Upper lobe of left lung (tissue), 6 donors: ENCODE data around the gene RPS27L. TPM values are rescaled to one million over a fixed set of nuclear protein-coding genes. Genes with fewer than 3 reads are reported as not detected.

ENCODE experiments used
- ATAC-seq, 2 donors: fragments of 200-7000 bp; cut with Tn5 transposase; one replicate each; pipeline ENCODE4 v1.9.1; 2022; ENCODE audit warnings: mild to moderate bottlenecking in 2 of 2, moderate library complexity in 2 of 2; ENCODE audit not compliant: low FRiP score in 2 of 2
- DNase-seq, 2 donors: peaks; one replicate each; pipeline ENCODE4 v3.0.0-alpha.2; 2019 to 2020
- H3K27ac ChIP-seq, 4 donors: fragments of 200-600 bp; sonication (generic); one replicate each; pipeline ENCODE4 v1.5.1; 2016 to 2019
- H3K27me3 ChIP-seq, 4 donors: fragments of 200-600 bp; sonication (generic); one replicate each; pipeline ENCODE4 v1.5.1; 2017 to 2019
- H3K36me3 ChIP-seq, 4 donors: fragments of 200-600 bp; sonication (generic); one replicate each; pipeline ENCODE4 v1.5.1; 2016 to 2019
- H3K4me1 ChIP-seq, 4 donors: fragments of 200-600 bp; sonication (generic); one replicate each; pipeline ENCODE4 v1.5.1; 2018 to 2019
- H3K4me3 ChIP-seq, 4 donors: fragments of 200-600 bp; sonication (generic); one replicate each; pipeline ENCODE4 v1.5.1; 2017 to 2019; ENCODE audit warnings: mild to moderate bottlenecking in 2 of 4, moderate library complexity in 1 of 4
- H3K9me3 ChIP-seq, 4 donors: fragments of 200-600 bp; sonication (generic); one replicate each; pipeline ENCODE4 v1.5.1; 2018 to 2019
- CTCF ChIP-seq, 6 experiments: fragments of 450-650 bp in 4 of 6; fragments of 200-600 bp in 2 of 6; sonication (generic) in 2 of 6; IDR thresholded peaks; one replicate each; pipeline ENCODE4 v1.5.1; 2016 to 2019; ENCODE audit warnings: antibody characterized with exemption in 6 of 6
- EP300 ChIP-seq, 4 donors: sonication (generic); formaldehyde crosslinking; IDR thresholded peaks; one replicate each; pipeline ENCODE4 v1.5.1; 2017; ENCODE audit warnings: antibody characterized with exemption in 4 of 4, control low read depth in 2 of 4
- POLR2A ChIP-seq, 4 donors: fragments of 450-650 bp; IDR thresholded peaks; one replicate each; pipeline ENCODE4 v1.5.1; 2016 to 2017; ENCODE audit warnings: antibody characterized with exemption in 4 of 4, mild to moderate bottlenecking in 2 of 4
- POLR2AphosphoS5 ChIP-seq, 2 donors: sonication (generic); formaldehyde crosslinking; IDR thresholded peaks; one replicate each; pipeline ENCODE4 v1.5.1; 2017; ENCODE audit warnings: antibody characterized with exemption in 2 of 2
- WGBS, 2 donors: methylation state at CpG; one replicate each; pipeline ENCODE4 v1.1.5; 2017 to 2018; 5-methylcytosine and 5-hydroxymethylcytosine counted together
- total RNA-seq, 6 donors: library from RNA; depleted of rRNA in 4 of 6; stranded (reverse); fragments of >200 nt in 4 of 6; gene quantifications; one replicate each; pipeline versions ENCODE4 v1.1.0 to v1.2.1, GENCODE V29; 2016 to 2021
- donor health status: DM: no; HTN: no; CAD: no; lungs with moderate emphysema.
- donor health status: DM: no; HTN: yes; CAD: no; lungs with severe emphysema.

Gene RPS27L
- total RNA-seq, 6 donors from 2014 or later: 30.3 to 165 (median 117) TPM

- TF ChIP-seq POLR2AphosphoS5 (IDR thresholded peaks at IDR 0.05) (no peak), CTCF (IDR thresholded peaks at IDR 0.05) (no peak), POLR2A (IDR thresholded peaks at IDR 0.05) (no peak), EP300 (IDR thresholded peaks at IDR 0.05) (no peak)
- Histone ChIP-seq H3K4me1 (no peaks in the 10 kb centered on the region), H3K36me3 (no peaks in the 10 kb centered on the region), H3K27ac (no peak overlapping the region), H3K9me3 (no peaks in the 10 kb centered on the region), H3K27me3 (no peaks in the 10 kb centered on the region), H3K4me3 (no peak overlapping the region)
- no peak for ATAC-seq
- no peak for DNase-seq
- 77 to 91% methylated on average over 2 of the region's 2 CpGs for WGBS, 2 donors
These were observed 24.4 kb upstream of the RPS27L start for GRCh38 chr15:63181648-63182047.

GRCh38 chr15:63180746-63181145 is 23.5 kb upstream of the RPS27L start:
- no peaks in the 10 kb centered on the region for H3K4me1 ChIP-seq
- ATAC-seq: no peak
- no peak for DNase-seq
- TF ChIP-seq POLR2AphosphoS5 (IDR thresholded peaks at IDR 0.05) (no peak), CTCF (IDR thresholded peaks at IDR 0.05) (no peak), EP300 (IDR thresholded peaks at IDR 0.05) (no peak), POLR2A (IDR thresholded peaks at IDR 0.05) (no peak)
- no peaks in the 10 kb centered on the region for H3K9me3 ChIP-seq
- WGBS, 2 donors: 93 to 96% methylated on average over 2 of the region's 2 CpGs
- no peaks in the 10 kb centered on the region for H3K27me3 ChIP-seq
- H3K4me3 ChIP-seq: no peak overlapping the region
- no peaks in the 10 kb centered on the region for H3K36me3 ChIP-seq
- H3K27ac ChIP-seq: no peak overlapping the region

- Histone ChIP-seq H3K9me3 (no peaks in the 10 kb centered on the region), H3K4me1 (no peaks in the 10 kb centered on the region), H3K4me3 (no peak overlapping the region), H3K36me3 (no peaks in the 10 kb centered on the region), H3K27ac (no peak overlapping the region), H3K27me3 (no peaks in the 10 kb centered on the region)
- TF ChIP-seq CTCF (IDR thresholded peaks at IDR 0.05) (no peak), POLR2AphosphoS5 (IDR thresholded peaks at IDR 0.05) (no peak), POLR2A (IDR thresholded peaks at IDR 0.05) (no peak), EP300 (IDR thresholded peaks at IDR 0.05) (no peak)
- DNase-seq (no peak), ATAC-seq (no peak)
- 56 to 76% methylated on average over 4 to 5 of the region's 5 CpGs for WGBS, 2 donors
These were observed 20.8 kb upstream of the RPS27L start for GRCh38 chr15:63178034-63178433.

- TF ChIP-seq EP300 (IDR thresholded peaks at IDR 0.05): no peak
- no peak for TF ChIP-seq CTCF (IDR thresholded peaks at IDR 0.05)
- TF ChIP-seq POLR2A (IDR thresholded peaks at IDR 0.05): no peak
- no peak for TF ChIP-seq POLR2AphosphoS5 (IDR thresholded peaks at IDR 0.05)
- H3K36me3 ChIP-seq: no peaks in the 10 kb centered on the region
- H3K4me1 ChIP-seq: no peaks in the 10 kb centered on the region
- no peak for DNase-seq
- H3K4me3 ChIP-seq: no peak overlapping the region
- 95 to 98% methylated on average over 3 of the region's 3 CpGs for WGBS, 2 donors
- no peak for ATAC-seq
- no peaks in the 10 kb centered on the region for H3K9me3 ChIP-seq
- no peak overlapping the region for H3K27ac ChIP-seq
- no peaks in the 10 kb centered on the region for H3K27me3 ChIP-seq
These were observed 19.0 kb upstream of the RPS27L start for GRCh38 chr15:63176302-63176701.

- DNase-seq (no peak), ATAC-seq (no peak)
- Histone ChIP-seq H3K36me3 (no peaks in the 10 kb centered on the region), H3K4me3 (no peak overlapping the region), H3K4me1 (no peaks in the 10 kb centered on the region), H3K27me3 (no peaks in the 10 kb centered on the region), H3K27ac (no peak overlapping the region), H3K9me3 (no peaks in the 10 kb centered on the region)
- TF ChIP-seq POLR2A (IDR thresholded peaks at IDR 0.05): no peak
- no peak for TF ChIP-seq POLR2AphosphoS5 (IDR thresholded peaks at IDR 0.05)
- TF ChIP-seq EP300 (IDR thresholded peaks at IDR 0.05): no peak
- TF ChIP-seq CTCF (IDR thresholded peaks at IDR 0.05): no peak
- WGBS, 2 donors: 80 to 89% methylated on average over 2 to 3 of the region's 3 CpGs
These were observed 15.7 kb upstream of the RPS27L start for GRCh38 chr15:63172851-63173451.
